HG03135 (cell line): ENCODE measurements around the gene THUMPD3.

Experiments used
- ATAC-seq: cut with Tn5 transposase; IDR thresholded peaks from one replicate; pipeline ENCODE4 v1.9.1; 2021; ENCODE audit warnings: mild to moderate bottlenecking, moderate library complexity; ENCODE audit not compliant: unreplicated experiment

THUMPD3 gene

GRCh38 chr3:9396632-9397331 is 33.9 kb downstream of the THUMPD3 start:
- ATAC-seq, result peak; percentile 70

- ATAC-seq, result peak; percentile 51
Measured at GRCh38 chr3:9397332-9397905, 34.6 kb downstream of the THUMPD3 start, which contains the start of gene SETD5. Gene SETD5, plus strand, starts transcription at chr3:9397615. Its CDS starts 31,324 bp downstream, at chr3:9428939.

GRCh38 chr3:9397906-9398699 is 35.2 kb downstream of the THUMPD3 start:
- no peak for ATAC-seq

GRCh38 chr3:9398700-9399336 is 36.0 kb downstream of the THUMPD3 start:
- no peak for ATAC-seq

- ATAC-seq, result no peak
Measured at GRCh38 chr3:9399337-9399703, 36.5 kb downstream of the THUMPD3 start.

- ATAC-seq, result no peak
Measured at GRCh38 chr3:9399746-9400145, 36.9 kb downstream of the THUMPD3 start.

GRCh38 chr3:9400616-9401015 is 37.8 kb downstream of the THUMPD3 start:
- ATAC-seq, result no peak

GRCh38 chr3:9401986-9402385 is 39.1 kb downstream of the THUMPD3 start:
- ATAC-seq, result no peak

GRCh38 chr3:9402410-9403228 is 39.8 kb downstream of the THUMPD3 start:
- ATAC-seq, result no peak

GRCh38 chr3:9403463-9403862 is 40.6 kb downstream of the THUMPD3 start:
- ATAC-seq, result no peak

GRCh38 chr3:9404680-9405079 is 41.8 kb downstream of the THUMPD3 start:
- ATAC-seq, result no peak

GRCh38 chr3:9405756-9406155 is 42.9 kb downstream of the THUMPD3 start:
- no peak for ATAC-seq

- no peak for ATAC-seq
Measured at GRCh38 chr3:9406856-9407626, 44.2 kb downstream of the THUMPD3 start.

- ATAC-seq, result no peak
Measured at GRCh38 chr3:9408061-9408460, 45.2 kb downstream of the THUMPD3 start.

- no peak for ATAC-seq
Measured at GRCh38 chr3:9408546-9408945, 45.7 kb downstream of the THUMPD3 start.

- ATAC-seq, result no peak
Measured at GRCh38 chr3:9409981-9410854, 47.4 kb downstream of the THUMPD3 start.

- no peak for ATAC-seq
Measured at GRCh38 chr3:9411302-9411701, 48.4 kb downstream of the THUMPD3 start.

- no peak for ATAC-seq
Measured at GRCh38 chr3:9412293-9412692, 49.4 kb downstream of the THUMPD3 start.

GRCh38 chr3:9414826-9415225 is 52.0 kb downstream of the THUMPD3 start:
- ATAC-seq, result no peak
